HepG2 (cell line): Measurements from ENCODE around the gene TTPAL. TPM values are rescaled to one million over a fixed set of nuclear protein-coding genes. Genes with fewer than 3 reads are reported as not detected.

ENCODE experiments used
- ATF4 ChIP-seq, 2 experiments: fragments of 450-650 bp in 1 of 2; sonication (generic) in 1 of 2; formaldehyde crosslinking; IDR thresholded peaks; 2 replicates each; pipeline versions ENCODE4 v1.5.0 to v1.8.0; 2020 to 2022; ENCODE audit warnings: mild to moderate bottlenecking in 1 of 2, missing genetic modification reagents in 1 of 2
- BRD4 ChIP-seq: sonication (generic); formaldehyde crosslinking; IDR thresholded peaks from 2 replicates; pipeline ENCODE4 v1.4.0; 2020; ENCODE audit warnings: missing genetic modification reagents
- MAFF ChIP-seq: IDR thresholded peaks from 2 replicates; pipeline ENCODE4 v1.6.1; 2011; ENCODE audit warnings: low read depth, low read length, improper control_type of control experiment
- RFXANK ChIP-seq: IDR thresholded peaks from 2 replicates; pipeline ENCODE4 v1.6.1; 2016
- THAP8 ChIP-seq: sonication (generic); formaldehyde crosslinking; IDR thresholded peaks from 2 replicates; pipeline ENCODE4 v1.5.1; 2020; ENCODE audit warnings: missing genetic modification reagents, mild to moderate bottlenecking, borderline replicate concordance
- ZNF124 ChIP-seq: sonication (generic); formaldehyde crosslinking; IDR thresholded peaks from 2 replicates; pipeline ENCODE4 v1.4.0; 2020; ENCODE audit warnings: missing genetic modification reagents
- ZNF383 ChIP-seq: sonication (generic); formaldehyde crosslinking; IDR thresholded peaks from 2 replicates; pipeline ENCODE4 v1.4.0; 2020; ENCODE audit warnings: missing genetic modification reagents, mild to moderate bottlenecking, borderline replicate concordance
- ZNF407 ChIP-seq: sonication (generic); formaldehyde crosslinking; IDR thresholded peaks from one replicate; pipeline ENCODE4 v1.5.1; 2020; ENCODE audit warnings: mild to moderate bottlenecking, missing genetic modification reagents; ENCODE audit errors: not compliant biosample characterization
- ZNF546 ChIP-seq: sonication (generic); formaldehyde crosslinking; conservative IDR thresholded peaks from 2 replicates; pipeline ENCODE4 v1.8.1; 2023; ENCODE audit warnings: mild to moderate bottlenecking, missing genetic modification reagents
- ZNF672 ChIP-seq: sonication (generic); formaldehyde crosslinking; IDR thresholded peaks from 2 replicates; pipeline ENCODE4 v1.8.1; 2022; ENCODE audit warnings: missing genetic modification reagents
- polyA plus RNA-seq, 8 experiments: library from polyadenylated mRNA; depleted of rRNA in 3 of 8; stranded (reverse) in 7 of 8; unstranded in 1 of 8; fragments of >200 nt; fragmentation: Illumina TruSeq in 4 of 8; extraction: Trizol in 4 of 8; gene quantifications; 2 replicates each; pipeline versions ENCODE4 v1.2.1 to v1.2.3, GENCODE V29; 2011 to 2016; ENCODE audit warnings: low read depth in 4 of 8, missing spikeins in 1 of 8, mixed read lengths in 1 of 8; ENCODE audit not compliant: insufficient read depth in 1 of 8
- total RNA-seq, 5 experiments: library from RNA; depleted of rRNA; stranded (reverse); fragments of >200 nt; fragmentation: Illumina TruSeq; extraction: Trizol; gene quantifications; 2 replicates each; pipeline ENCODE4 v1.2.3, GENCODE V29; 2016; ENCODE audit warnings: low read depth in 1 of 5
- TF ChIP-seq, protein P1 (sequence below): sonication (generic); formaldehyde crosslinking; IDR thresholded peaks from 2 replicates; pipeline ENCODE4 v1.9.0; 2021; ENCODE audit warnings: missing genetic modification reagents, mild to moderate bottlenecking, borderline replicate concordance

The TTPAL gene
- total and polyA plus RNA-seq, 2 of the 13 experiments (the other 11 are each of a cell fraction or from before 2014, with no cell fraction given) = 4.3 to 18.8 TPM

GRCh38 chr20:44475694-44476560, at the start of gene TTPAL (continued):
- TF ChIP-seq, protein P1, sequence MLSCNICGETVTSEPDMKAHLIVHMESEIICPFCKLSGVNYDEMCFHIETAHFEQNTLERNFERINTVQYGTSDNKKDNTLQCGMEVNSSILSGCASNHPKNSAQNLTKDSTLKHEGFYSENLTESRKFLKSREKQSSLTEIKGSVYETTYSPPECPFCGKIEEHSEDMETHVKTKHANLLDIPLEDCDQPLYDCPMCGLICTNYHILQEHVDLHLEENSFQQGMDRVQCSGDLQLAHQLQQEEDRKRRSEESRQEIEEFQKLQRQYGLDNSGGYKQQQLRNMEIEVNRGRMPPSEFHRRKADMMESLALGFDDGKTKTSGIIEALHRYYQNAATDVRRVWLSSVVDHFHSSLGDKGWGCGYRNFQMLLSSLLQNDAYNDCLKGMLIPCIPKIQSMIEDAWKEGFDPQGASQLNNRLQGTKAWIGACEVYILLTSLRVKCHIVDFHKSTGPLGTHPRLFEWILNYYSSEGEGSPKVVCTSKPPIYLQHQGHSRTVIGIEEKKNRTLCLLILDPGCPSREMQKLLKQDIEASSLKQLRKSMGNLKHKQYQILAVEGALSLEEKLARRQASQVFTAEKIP (CRISPR knock-in tag) = no peak
- TF ChIP-seq ZNF124 (CRISPR knock-in tag) = peak; percentile 92; the same call in 1 of the 2 replicates
- TF ChIP-seq BRD4 (CRISPR knock-in tag) = peak; percentile 91
- peak; percentile 88 for TF ChIP-seq RFXANK
- no peak for TF ChIP-seq MAFF
- TF ChIP-seq THAP8 = no peak
- peak; percentile 99 for TF ChIP-seq ZNF546 (CRISPR knock-in tag)
- no peak for TF ChIP-seq ZNF672 (CRISPR knock-in tag)
- TF ChIP-seq ZNF407 (CRISPR knock-in tag) = peak; percentile 97
- peak; percentile 3 to 56; a peak in 1 of 4 replicates for TF ChIP-seq ATF4 (CRISPR knock-in tag; IDR thresholded peaks at IDR 0.05)
- TF ChIP-seq ZNF383 = 0 out of 2 replicates have a peak, but pooled peaks have one; percentile 74
